Measurements from ENCODE around the gene ZNF592. TPM values are rescaled to one million over a fixed set of nuclear protein-coding genes. Genes with fewer than 3 reads are reported as not detected.

ZNF592 gene
- total RNA-seq, 1 experiment from 2014 or later, result 49.6 TPM

DNA sequence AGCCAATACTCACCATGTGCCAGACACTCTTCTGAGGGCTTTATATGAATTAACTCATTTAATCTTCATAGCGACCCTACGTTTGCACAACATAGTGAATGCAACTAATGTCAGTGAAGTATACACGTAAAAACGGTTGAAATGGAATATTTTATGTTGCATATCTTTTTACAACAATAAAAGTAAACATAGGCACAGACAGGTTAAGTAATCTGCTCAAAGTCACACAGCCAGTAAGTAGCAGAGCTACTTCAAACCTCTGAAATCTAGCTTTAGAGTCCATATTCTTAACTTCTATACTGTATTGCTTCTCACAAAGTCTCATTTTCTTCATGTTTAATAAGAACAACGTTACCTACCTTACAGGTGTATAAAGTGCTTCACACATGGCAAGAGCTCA lies 34.0 kb upstream of the ZNF592 start:
- CTCF ChIA-PET, result interaction anchor here (0.7 to 4.5 kb wide), 4 partner anchors 16 to 127 kb away, joined by 3 to 45 read pairs (median 4); no protein-coding TSS in a partner anchor

GRCh38 chr15:84714821-84715220 lies 33.6 kb upstream of the ZNF592 start:
- TSS peak; percentile 42 for BruUV-seq (replicated peaks)
- Mint-ChIP-seq H3K4me3 (ENCODE audit: low read depth, unreplicated experiment) (peak overlapping the region; percentile 95), H3K36me3 (ENCODE audit: insufficient read depth, unreplicated experiment) (peaks cover 69% of the 10 kb centered on the region), H3K27me3 (ENCODE audit: unreplicated experiment) (no peaks in the 10 kb centered on the region), H3K27ac (ENCODE audit: unreplicated experiment) (peak overlapping the region; percentile 98), H3K9me3 (ENCODE audit: low read depth, unreplicated experiment) (no peaks in the 10 kb centered on the region), H3K4me1 (ENCODE audit: low read depth, unreplicated experiment) (peaks cover 34% of the 10 kb centered on the region)
- TF ChIP-seq CTCF (IDR thresholded peaks at IDR 0.05; ENCODE audit: unreplicated experiment), result no peak
- DNase-seq, result no peak
- CTCF ChIA-PET, result interaction anchor here (4.5 kb wide), 1 partner anchor 20 kb away, joined by 45 read pairs; no protein-coding TSS in a partner anchor
- intact Hi-C loops (cut with micrococcal nuclease; ENCODE audit: unreplicated experiment), result loop anchor here (5.0 kb wide), 1 partner anchor 58 kb away; the partner anchor contains the start of gene NMB

More for the DNA sequence above, 34.0 kb upstream of the ZNF592 start:
- peaks cover 34% of the 10 kb centered on the region for H3K4me1 Mint-ChIP-seq (ENCODE audit: low read depth, unreplicated experiment)
- no TSS peak for BruUV-seq (replicated peaks)
- no peak for TF ChIP-seq CTCF (IDR thresholded peaks at IDR 0.05; ENCODE audit: unreplicated experiment)
- H3K27me3 Mint-ChIP-seq (ENCODE audit: unreplicated experiment), result no peaks in the 10 kb centered on the region
- H3K4me3 Mint-ChIP-seq (ENCODE audit: low read depth, unreplicated experiment), result peak overlapping the region; percentile 95
- intact Hi-C loops (cut with micrococcal nuclease; ENCODE audit: unreplicated experiment), result no loop called here
- peaks cover 74% of the 10 kb centered on the region for H3K36me3 Mint-ChIP-seq (ENCODE audit: insufficient read depth, unreplicated experiment)
- no peaks in the 10 kb centered on the region for H3K9me3 Mint-ChIP-seq (ENCODE audit: low read depth, unreplicated experiment)
- no peak for DNase-seq
- H3K27ac Mint-ChIP-seq (ENCODE audit: unreplicated experiment), result peak overlapping the region; percentile 98

DNA sequence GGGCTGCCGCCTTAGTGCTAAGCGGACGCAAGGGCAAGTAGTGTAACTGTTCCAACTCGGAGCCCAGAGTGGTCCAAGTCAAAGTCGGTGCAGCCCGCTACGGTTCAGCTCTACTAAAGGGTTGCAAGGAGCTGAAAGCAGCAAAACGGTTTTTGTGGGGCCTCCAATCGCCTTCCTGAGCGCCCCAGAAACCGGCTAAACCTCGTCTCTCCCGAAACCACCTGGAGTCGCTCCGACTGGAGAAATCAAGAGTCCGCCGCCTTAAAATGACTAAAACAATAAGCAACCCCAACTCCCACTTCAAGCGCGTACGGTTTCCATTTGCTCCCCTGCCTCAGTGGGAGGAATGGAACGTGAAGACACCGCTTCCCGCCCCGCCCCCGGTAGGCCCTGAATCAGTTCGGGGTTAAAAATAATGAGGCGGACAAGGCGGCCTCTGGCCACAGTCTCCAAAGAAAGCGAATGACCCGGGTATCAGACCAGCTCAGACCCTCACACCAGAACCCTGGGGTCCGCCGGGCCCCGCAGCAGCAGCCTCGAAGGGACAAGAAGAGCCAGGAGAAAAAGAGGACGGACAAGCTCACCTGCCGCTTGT lies 32.9 kb upstream of the ZNF592 start:
- no peak for TF ChIP-seq CTCF (IDR thresholded peaks at IDR 0.05; ENCODE audit: unreplicated experiment)
- Mint-ChIP-seq H3K36me3 (ENCODE audit: insufficient read depth, unreplicated experiment) (peaks cover 63% of the 10 kb centered on the region), H3K27ac (ENCODE audit: unreplicated experiment) (peak overlapping the region; percentile 98), H3K9me3 (ENCODE audit: low read depth, unreplicated experiment) (no peaks in the 10 kb centered on the region), H3K27me3 (ENCODE audit: unreplicated experiment) (no peaks in the 10 kb centered on the region), H3K4me3 (ENCODE audit: low read depth, unreplicated experiment) (peak overlapping the region; percentile 95), H3K4me1 (ENCODE audit: low read depth, unreplicated experiment) (peaks cover 34% of the 10 kb centered on the region)
- DNase-seq, result peak; percentile 33
- intact Hi-C loops (cut with micrococcal nuclease; ENCODE audit: unreplicated experiment), result loop anchor here (1.0 to 5.0 kb wide), 3 partner anchors 19 to 58 kb away; partner anchors contain the start of gene NMB
- CTCF ChIA-PET, result interaction anchor here (0.7 to 4.5 kb wide), 8 partner anchors 11 to 116 kb away, joined by 3 to 45 read pairs (median 3); no protein-coding TSS in a partner anchor
- no TSS peak for BruUV-seq (replicated peaks)

GRCh38 chr15:84716036-84716732 lies 32.2 kb upstream of the ZNF592 start, which contains the start of gene SEC11A:
SEC11A (minus strand) TSS chr15:84716139; CDS start chr15:84716075, 64 bp downstream.
- BruUV-seq (replicated peaks), result no TSS peak
- intact Hi-C loops (cut with micrococcal nuclease; ENCODE audit: unreplicated experiment), result loop anchor here (1.0 to 5.0 kb wide), 3 partner anchors 19 to 59 kb away; partner anchors contain the start of gene NMB
- no peak for TF ChIP-seq CTCF (IDR thresholded peaks at IDR 0.05; ENCODE audit: unreplicated experiment)
- Mint-ChIP-seq H3K4me1 (ENCODE audit: low read depth, unreplicated experiment) (peaks cover 35% of the 10 kb centered on the region), H3K4me3 (ENCODE audit: low read depth, unreplicated experiment) (peak within 1 kb of the TSS; percentile 95), H3K27me3 (ENCODE audit: unreplicated experiment) (no peaks in the 10 kb centered on the region), H3K36me3 (ENCODE audit: insufficient read depth, unreplicated experiment) (peaks cover 57% of the 10 kb centered on the region), H3K27ac (ENCODE audit: unreplicated experiment) (peak within 1 kb of the TSS; percentile 98), H3K9me3 (ENCODE audit: low read depth, unreplicated experiment) (no peaks in the 10 kb centered on the region)
- CTCF ChIA-PET, result interaction anchor here (0.6 to 4.5 kb wide), 12 partner anchors 12 to 117 kb away, joined by 3 to 45 read pairs (median 4); no protein-coding TSS in a partner anchor
- peak; percentile 99 for DNase-seq
